ENCODE data around the gene ST6GALNAC3. TPM values are rescaled to one million over a fixed set of nuclear protein-coding genes. Genes with fewer than 3 reads are reported as not detected.

The ST6GALNAC3 gene
- total RNA-seq, 1 experiment from 2014 or later, result 2.2 TPM

DNA sequence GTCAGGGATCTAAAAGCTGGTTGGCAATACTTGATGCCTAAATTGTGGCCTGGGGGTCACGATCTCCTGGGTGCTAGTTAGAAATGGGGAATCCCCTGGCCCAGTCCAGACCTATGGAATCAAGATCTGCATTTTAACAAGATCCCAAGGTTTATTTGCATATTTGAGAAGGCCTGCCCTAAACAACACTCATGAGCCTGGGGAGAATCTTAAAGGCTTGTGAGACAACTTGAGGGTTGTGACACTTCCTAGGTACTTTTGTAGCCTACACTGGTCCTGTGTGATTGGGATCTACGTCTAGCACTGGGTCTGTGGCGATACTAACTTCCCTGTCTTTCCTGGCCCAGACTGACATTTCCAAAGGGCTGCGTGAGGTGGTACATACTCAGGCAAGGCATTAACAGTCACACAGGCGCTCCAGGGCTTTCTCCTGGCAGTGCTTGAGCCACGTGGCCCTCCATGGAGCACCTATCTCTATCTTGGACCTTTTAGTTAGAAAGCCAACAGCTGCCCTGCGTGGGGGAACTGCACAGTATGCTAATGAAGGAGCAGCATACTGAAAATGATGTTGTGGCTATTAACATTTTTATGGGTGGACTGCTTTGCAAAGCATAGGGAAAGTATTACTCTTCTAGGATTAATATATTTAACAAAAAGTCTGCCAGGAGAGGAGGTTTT is 263.1 kb downstream of the ST6GALNAC3 start:
- ATAC-seq, result no peak

More for the DNA sequence above, 263.1 kb downstream of the ST6GALNAC3 start:
- Histone ChIP-seq H3K9ac (ENCODE audit: low read length) (no peak overlapping the region), H3K4me2 (ENCODE audit: low read length) (no peak overlapping the region), H3K27ac (ENCODE audit: low read depth, low read length) (no peak overlapping the region), H3K27me3 (ENCODE audit: insufficient read depth, low read length) (no peaks in the 10 kb centered on the region), H3K4me3 (replicated peaks in 1 of 2; ENCODE audit: low read depth in 1 of 2, low read length in 2 of 2) (no peak overlapping the region), H4K20me1 (ENCODE audit: insufficient read depth) (no peaks in the 10 kb centered on the region), H3K79me2 (ENCODE audit: insufficient read depth, low read length) (no peaks in the 10 kb centered on the region), H3K9me2 (ENCODE audit: insufficient read depth) (no peaks in the 10 kb centered on the region), H3K36me3 (ENCODE audit: control insufficient read depth in 1 of 2, insufficient read depth in 2 of 2, low read length in 2 of 2) (no peaks in the 10 kb centered on the region), H3K4me1 (ENCODE audit: control insufficient read depth in 1 of 2, insufficient read depth in 2 of 2, low read length in 2 of 2) (peaks cover 0 to 2% of the 10 kb centered on the region in 2 experiments; a peak in 1 of 4 replicates), H3K9me3 (ENCODE audit: control insufficient read depth in 1 of 2, insufficient read depth in 1 of 2, low read depth in 1 of 2, low read length in 2 of 2) (no peaks in the 10 kb centered on the region), H2AFZ (ENCODE audit: low read depth, low read length, poor library complexity, severe bottlenecking) (no peak overlapping the region)
- DNase-seq (ENCODE audit: low read depth, low spot score), result no peak
- RAD21 ChIA-PET (ENCODE audit: low non-redundant PET in 1 of 2, low total read pairs in 2 of 2, uncharacterized antibody in 2 of 2, unreplicated experiment in 2 of 2), result no interaction called here
- POLR2A ChIA-PET, result no interaction called here
- CTCF ChIA-PET, result no interaction called here
- intact Hi-C loops (cut with micrococcal nuclease), result loop anchor here (10.0 kb wide), 1 partner anchor 183 kb away; no protein-coding TSS in a partner anchor
- TF ChIP-seq, protein P1, sequence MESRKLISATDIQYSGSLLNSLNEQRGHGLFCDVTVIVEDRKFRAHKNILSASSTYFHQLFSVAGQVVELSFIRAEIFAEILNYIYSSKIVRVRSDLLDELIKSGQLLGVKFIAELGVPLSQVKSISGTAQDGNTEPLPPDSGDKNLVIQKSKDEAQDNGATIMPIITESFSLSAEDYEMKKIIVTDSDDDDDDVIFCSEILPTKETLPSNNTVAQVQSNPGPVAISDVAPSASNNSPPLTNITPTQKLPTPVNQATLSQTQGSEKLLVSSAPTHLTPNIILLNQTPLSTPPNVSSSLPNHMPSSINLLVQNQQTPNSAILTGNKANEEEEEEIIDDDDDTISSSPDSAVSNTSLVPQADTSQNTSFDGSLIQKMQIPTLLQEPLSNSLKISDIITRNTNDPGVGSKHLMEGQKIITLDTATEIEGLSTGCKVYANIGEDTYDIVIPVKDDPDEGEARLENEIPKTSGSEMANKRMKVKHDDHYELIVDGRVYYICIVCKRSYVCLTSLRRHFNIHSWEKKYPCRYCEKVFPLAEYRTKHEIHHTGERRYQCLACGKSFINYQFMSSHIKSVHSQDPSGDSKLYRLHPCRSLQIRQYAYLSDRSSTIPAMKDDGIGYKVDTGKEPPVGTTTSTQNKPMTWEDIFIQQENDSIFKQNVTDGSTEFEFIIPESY (IDR thresholded peaks at IDR 0.05; ENCODE audit: extremely low read depth, insufficient replicate concordance, low read length), result no peak
- TF ChIP-seq SIN3A (IDR thresholded peaks at IDR 0.05; ENCODE audit: low read depth), result no peak
- TF ChIP-seq EGR1 (IDR thresholded peaks at IDR 0.05; ENCODE audit: low read depth), result no peak
- TF ChIP-seq, protein P2, sequence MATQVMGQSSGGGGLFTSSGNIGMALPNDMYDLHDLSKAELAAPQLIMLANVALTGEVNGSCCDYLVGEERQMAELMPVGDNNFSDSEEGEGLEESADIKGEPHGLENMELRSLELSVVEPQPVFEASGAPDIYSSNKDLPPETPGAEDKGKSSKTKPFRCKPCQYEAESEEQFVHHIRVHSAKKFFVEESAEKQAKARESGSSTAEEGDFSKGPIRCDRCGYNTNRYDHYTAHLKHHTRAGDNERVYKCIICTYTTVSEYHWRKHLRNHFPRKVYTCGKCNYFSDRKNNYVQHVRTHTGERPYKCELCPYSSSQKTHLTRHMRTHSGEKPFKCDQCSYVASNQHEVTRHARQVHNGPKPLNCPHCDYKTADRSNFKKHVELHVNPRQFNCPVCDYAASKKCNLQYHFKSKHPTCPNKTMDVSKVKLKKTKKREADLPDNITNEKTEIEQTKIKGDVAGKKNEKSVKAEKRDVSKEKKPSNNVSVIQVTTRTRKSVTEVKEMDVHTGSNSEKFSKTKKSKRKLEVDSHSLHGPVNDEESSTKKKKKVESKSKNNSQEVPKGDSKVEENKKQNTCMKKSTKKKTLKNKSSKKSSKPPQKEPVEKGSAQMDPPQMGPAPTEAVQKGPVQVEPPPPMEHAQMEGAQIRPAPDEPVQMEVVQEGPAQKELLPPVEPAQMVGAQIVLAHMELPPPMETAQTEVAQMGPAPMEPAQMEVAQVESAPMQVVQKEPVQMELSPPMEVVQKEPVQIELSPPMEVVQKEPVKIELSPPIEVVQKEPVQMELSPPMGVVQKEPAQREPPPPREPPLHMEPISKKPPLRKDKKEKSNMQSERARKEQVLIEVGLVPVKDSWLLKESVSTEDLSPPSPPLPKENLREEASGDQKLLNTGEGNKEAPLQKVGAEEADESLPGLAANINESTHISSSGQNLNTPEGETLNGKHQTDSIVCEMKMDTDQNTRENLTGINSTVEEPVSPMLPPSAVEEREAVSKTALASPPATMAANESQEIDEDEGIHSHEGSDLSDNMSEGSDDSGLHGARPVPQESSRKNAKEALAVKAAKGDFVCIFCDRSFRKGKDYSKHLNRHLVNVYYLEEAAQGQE (IDR thresholded peaks at IDR 0.05; ENCODE audit: low read depth), result no peak
- TF ChIP-seq RAD21 (IDR thresholded peaks at IDR 0.05; ENCODE audit: low read depth), result no peak
- TF ChIP-seq ZNF274 (IDR thresholded peaks at IDR 0.05; ENCODE audit: low read depth, low read length), result no peak
- no peak for TF ChIP-seq YY1 (IDR thresholded peaks at IDR 0.05; ENCODE audit: extremely low read depth, insufficient replicate concordance, low read depth, low read length)
- TF ChIP-seq, protein P3, sequence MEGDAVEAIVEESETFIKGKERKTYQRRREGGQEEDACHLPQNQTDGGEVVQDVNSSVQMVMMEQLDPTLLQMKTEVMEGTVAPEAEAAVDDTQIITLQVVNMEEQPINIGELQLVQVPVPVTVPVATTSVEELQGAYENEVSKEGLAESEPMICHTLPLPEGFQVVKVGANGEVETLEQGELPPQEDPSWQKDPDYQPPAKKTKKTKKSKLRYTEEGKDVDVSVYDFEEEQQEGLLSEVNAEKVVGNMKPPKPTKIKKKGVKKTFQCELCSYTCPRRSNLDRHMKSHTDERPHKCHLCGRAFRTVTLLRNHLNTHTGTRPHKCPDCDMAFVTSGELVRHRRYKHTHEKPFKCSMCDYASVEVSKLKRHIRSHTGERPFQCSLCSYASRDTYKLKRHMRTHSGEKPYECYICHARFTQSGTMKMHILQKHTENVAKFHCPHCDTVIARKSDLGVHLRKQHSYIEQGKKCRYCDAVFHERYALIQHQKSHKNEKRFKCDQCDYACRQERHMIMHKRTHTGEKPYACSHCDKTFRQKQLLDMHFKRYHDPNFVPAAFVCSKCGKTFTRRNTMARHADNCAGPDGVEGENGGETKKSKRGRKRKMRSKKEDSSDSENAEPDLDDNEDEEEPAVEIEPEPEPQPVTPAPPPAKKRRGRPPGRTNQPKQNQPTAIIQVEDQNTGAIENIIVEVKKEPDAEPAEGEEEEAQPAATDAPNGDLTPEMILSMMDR (IDR thresholded peaks at IDR 0.05 in 2 of 3, conservative IDR thresholded peaks at IDR 0.05 in 1 of 3; ENCODE audit: borderline replicate concordance in 1 of 3, insufficient read depth in 1 of 3, low read depth in 2 of 3, low read length in 2 of 3), result no peak
- TF ChIP-seq, protein P4, sequence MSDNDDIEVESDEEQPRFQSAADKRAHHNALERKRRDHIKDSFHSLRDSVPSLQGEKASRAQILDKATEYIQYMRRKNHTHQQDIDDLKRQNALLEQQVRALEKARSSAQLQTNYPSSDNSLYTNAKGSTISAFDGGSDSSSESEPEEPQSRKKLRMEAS (IDR thresholded peaks at IDR 0.05), result no peak
- TF ChIP-seq, protein P5, sequence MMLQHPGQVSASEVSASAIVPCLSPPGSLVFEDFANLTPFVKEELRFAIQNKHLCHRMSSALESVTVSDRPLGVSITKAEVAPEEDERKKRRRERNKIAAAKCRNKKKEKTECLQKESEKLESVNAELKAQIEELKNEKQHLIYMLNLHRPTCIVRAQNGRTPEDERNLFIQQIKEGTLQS (IDR thresholded peaks at IDR 0.05), result no peak
- no peak for TF ChIP-seq CEBPB (IDR thresholded peaks at IDR 0.05; ENCODE audit: low read depth)
- no peak for TF ChIP-seq SP1 (IDR thresholded peaks at IDR 0.05; ENCODE audit: low read depth)
- TF ChIP-seq FOSL1 (IDR thresholded peaks at IDR 0.05; ENCODE audit: low read depth), result no peak
- TF ChIP-seq EZH2 (IDR thresholded peaks at IDR 0.05), result no peak
- no peak for TF ChIP-seq TCF7L2 (IDR thresholded peaks at IDR 0.05; ENCODE audit: borderline replicate concordance, extremely low read depth, insufficient read depth, insufficient read length)
- BruUV-seq (replicated peaks), result no TSS peak

Data from HCT116 (cell line).